GM12875 (cell line): Measurements from ENCODE around the gene NACC1.

Source experiments
- H3K4me3 ChIP-seq: one replicate; pipeline ENCODE4 v1.5.1; 2011; ENCODE audit warnings: low read depth, low read length, control low read depth
- TF ChIP-seq, protein P1 (sequence below): IDR thresholded peaks from 2 replicates; pipeline ENCODE4 v1.5.1; 2011; ENCODE audit warnings: low read depth, mild to moderate bottlenecking, control low read depth, inconsistent platforms, low read length, moderate library complexity, borderline replicate concordance; ENCODE audit not compliant: insufficient read depth

NACC1 gene

DNA sequence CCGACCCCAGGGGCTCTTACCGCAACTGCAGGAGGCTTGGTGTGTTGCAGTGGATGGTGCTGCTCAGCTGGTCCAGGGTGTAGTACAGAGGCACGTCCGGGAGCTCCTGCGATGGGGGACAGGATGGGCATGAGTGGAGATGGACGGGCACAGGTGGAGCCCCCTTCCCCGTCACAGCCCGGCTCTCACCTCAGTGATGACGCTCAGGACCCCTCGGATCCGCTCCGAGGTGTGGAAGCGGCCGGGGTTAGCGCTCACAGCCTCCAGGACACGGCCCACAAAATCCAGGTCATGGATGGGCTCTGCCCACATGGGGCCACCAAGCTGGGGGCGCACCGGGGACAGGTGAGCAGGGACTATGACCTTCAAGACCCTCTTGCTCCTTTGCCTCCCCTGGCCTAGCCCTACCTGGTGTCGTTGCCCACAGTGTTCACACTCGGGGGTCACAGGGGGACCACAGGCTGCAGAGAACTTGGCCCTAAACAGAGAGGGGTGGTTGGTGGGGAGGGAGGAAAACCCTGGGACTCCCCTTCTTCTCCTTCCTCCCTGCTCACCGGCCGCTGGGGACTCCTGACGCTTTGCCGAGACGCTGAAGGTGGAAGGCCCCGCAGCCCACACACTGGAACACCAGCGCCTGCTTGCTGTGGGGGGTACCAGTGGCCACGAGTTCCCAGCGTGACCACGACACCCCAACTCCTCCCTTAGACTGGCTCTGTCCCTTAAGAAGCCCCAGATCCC lies 8.5 kb upstream of the NACC1 start:
- TF ChIP-seq, protein P1, sequence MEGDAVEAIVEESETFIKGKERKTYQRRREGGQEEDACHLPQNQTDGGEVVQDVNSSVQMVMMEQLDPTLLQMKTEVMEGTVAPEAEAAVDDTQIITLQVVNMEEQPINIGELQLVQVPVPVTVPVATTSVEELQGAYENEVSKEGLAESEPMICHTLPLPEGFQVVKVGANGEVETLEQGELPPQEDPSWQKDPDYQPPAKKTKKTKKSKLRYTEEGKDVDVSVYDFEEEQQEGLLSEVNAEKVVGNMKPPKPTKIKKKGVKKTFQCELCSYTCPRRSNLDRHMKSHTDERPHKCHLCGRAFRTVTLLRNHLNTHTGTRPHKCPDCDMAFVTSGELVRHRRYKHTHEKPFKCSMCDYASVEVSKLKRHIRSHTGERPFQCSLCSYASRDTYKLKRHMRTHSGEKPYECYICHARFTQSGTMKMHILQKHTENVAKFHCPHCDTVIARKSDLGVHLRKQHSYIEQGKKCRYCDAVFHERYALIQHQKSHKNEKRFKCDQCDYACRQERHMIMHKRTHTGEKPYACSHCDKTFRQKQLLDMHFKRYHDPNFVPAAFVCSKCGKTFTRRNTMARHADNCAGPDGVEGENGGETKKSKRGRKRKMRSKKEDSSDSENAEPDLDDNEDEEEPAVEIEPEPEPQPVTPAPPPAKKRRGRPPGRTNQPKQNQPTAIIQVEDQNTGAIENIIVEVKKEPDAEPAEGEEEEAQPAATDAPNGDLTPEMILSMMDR, result no peak
- H3K4me3 ChIP-seq, result no peak overlapping the region

DNA sequence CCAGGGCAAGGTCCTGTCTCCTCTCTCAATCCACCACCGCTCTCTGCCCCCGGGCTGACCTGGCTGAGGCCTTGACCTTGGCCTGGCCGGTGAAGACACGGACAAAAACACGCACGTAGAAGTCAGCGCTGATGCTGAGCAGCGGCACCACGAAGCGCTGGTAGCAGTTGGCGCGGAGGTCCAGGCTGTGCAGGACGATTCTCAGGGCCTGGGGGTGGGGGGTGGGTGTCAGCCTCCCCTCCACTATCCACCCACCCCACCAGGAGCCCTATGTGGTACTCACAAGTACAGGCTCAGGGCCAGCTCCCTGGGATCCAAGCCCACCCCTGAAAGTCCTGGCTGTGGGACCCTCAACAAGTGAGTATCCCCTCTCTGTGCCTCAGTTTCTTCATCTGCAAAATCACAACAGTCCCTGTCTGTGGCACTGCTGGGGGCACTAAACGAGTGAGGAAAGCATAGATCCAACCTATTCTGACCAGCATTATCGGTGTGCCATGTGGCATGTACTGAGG lies 7.9 kb upstream of the NACC1 start:
- H3K4me3 ChIP-seq, result no peak overlapping the region
- TF ChIP-seq, protein P1, result no peak

DNA sequence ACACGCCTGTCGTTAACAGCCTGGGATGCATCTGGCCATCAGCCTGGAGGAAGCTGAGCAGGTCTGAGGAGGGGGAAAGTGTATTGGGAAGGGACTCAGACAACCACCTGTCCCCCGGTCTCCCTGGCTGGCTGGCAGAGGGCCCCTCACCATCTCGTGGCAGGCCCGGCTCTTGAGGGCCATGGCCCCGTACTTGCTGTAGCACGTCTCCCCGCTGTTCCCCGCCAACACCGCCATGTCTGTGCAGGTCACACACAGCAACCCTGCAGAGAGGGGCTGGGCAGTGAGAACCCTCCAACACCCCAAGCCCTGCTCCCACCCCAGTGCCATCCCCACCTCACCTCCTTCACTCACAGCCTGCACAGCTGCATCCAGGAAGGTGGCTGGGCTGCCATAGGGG lies 5.5 kb upstream of the NACC1 start:
- no peak overlapping the region for H3K4me3 ChIP-seq
- TF ChIP-seq, protein P1, result no peak

DNA sequence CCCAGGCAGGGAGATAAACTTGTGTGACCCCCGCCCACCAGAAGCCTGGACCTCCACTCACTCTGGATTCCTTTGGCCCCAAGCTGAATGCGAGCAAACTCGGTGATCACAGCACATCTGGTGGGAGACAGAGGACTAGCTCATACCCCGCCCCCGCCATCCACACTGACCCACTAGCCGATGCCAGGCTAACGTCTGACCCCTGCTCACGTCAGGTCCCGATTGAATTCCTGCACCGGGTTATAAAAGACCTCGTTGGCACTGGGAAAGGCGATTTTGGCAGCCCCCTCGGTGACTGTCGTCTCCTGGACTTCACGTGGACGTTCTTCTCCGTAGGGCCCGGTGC lies 2.2 kb upstream of the NACC1 start:
- peak overlapping the region; percentile 85 for H3K4me3 ChIP-seq
- TF ChIP-seq, protein P1, result no peak

DNA sequence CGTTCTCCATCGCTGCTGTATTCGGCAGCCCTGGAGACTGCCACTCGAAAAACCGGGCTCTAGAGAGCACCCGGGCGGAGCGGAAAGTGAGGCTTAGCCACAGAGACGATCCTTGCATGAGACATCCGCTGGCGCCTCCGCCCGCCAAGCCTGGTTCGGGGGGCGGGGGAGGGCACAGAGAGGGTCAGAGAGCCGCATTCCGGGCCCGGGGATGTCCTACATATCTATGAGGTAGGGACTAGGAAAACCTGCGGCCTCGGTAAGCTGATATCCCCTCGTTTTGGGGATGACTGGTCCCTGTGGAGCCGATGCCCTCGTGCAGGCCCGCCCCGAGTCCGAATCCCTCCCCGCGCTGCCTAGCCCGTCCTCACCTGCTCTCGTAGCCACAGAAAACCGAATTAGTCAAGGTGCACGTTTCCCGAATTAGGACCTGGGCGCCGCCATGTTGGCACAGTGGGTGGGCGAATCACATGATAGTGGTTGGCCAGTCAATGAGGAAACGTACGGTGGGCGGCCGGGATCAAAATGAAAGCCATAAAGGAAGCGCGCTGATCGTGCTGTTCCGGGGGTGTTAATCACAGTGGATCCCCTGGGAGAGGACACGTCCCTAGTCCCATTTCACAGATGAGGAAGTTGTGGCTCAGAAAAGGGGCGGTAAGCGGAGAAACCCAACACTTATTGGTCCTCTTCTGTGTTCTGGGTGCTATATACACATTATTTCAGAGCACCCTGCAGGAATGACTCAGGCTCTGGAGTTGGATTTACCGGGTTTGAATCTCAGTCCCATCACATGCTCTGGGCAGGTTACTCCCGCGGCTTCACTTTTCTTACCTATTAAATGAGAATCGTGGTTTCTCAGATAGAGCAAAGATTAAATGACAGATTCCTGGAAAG lies 1.5 kb upstream of the NACC1 start, which contains the start of gene TRMT1:
TRMT1 (minus strand) TSS at position 459 of the 894 bp plus-strand sequence; CDS start at position 118, 341 bp downstream.
- peak within 1 kb of the TSS; percentile 85 for H3K4me3 ChIP-seq
- TF ChIP-seq, protein P1, result no peak

DNA sequence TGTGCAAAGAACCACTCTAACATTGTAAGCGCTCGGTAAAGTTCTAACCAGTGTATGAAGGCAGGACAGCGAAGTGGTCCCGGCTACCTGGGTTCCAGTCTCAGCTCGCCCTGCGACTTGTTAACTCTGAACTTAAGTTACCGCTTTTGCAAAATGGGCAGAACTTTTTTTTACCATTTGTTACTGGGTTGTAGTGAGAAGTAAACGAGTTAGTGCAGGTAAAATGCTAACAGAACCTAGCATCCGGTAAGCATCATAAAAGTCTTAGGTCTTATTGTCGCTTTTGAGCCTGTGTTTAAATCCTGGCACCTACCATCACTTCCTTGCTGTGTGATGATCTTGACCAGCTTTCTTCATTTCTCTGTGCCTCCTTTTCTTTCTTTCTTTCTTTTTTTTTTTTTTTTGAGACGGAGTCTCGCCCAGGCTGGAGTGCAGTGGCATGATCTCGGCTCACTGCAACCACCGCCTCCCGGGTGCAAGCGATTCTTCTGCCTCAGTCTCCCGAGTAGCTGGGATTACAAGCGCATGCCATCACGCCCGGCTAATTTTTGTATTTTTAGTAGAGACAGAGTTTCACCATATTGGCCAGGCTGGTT lies 790 bp upstream of the NACC1 start:
- peak overlapping the region; percentile 85 for H3K4me3 ChIP-seq
- TF ChIP-seq, protein P1, result no peak
